OCI-LY7 (cell line): ENCODE results near the gene ARRB1. TPM values are rescaled to one million over a fixed set of nuclear protein-coding genes. Genes with fewer than 3 reads are reported as not detected.

ENCODE experiments used
- BruUV-seq: library from RNA; stranded (reverse); fragments of 400-500 nt; replicated peaks from 2 replicates; lab custom pipeline; 2021; lab: Mats Ljungman, UMichigan
- CTCF ChIA-PET: fragments of 300-600 bp; sonication (Branson Sonifier 250); formaldehyde crosslinking; loops from one replicate; lab custom pipeline; 2022; ENCODE audit warnings: antibody characterized with exemption; ENCODE audit not compliant: unreplicated experiment; lab: Charles Lee
- POLR2A ChIA-PET: fragments of 300-600 bp; sonication (Branson Sonifier 250); formaldehyde crosslinking; loops from one replicate; lab custom pipeline; 2022; ENCODE audit warnings: antibody characterized with exemption; lab: Charles Lee
- DNase-seq: peaks from one replicate; pipeline ENCODE4 v3.0.0-alpha.2; 2015; ENCODE audit warnings: low spot score
- H2AFZ ChIP-seq: fragments of 200-600 bp; sonication (generic), shearing (Covaris generic); 2 replicates; pipeline ENCODE4 v1.6.1; 2014; ENCODE audit warnings: mild to moderate bottlenecking, antibody characterized with exemption, low read length, moderate library complexity
- H3K27ac ChIP-seq: fragments of 200-600 bp; sonication (generic); 2 replicates; pipeline ENCODE4 v1.5.1; 2014; ENCODE audit warnings: mixed run types, low read depth, mild to moderate bottlenecking, moderate library complexity, low read length, inconsistent platforms; ENCODE audit not compliant: poor library complexity, severe bottlenecking
- H3K36me3 ChIP-seq: fragments of 200-600 bp; sonication (generic); 2 replicates; pipeline ENCODE4 v1.6.1; 2014; ENCODE audit warnings: mild to moderate bottlenecking, antibody characterized with exemption, low read length, moderate library complexity, mixed read lengths; ENCODE audit not compliant: insufficient read depth
- H3K4me1 ChIP-seq: fragments of 200-600 bp; sonication (generic); 2 replicates; pipeline ENCODE4 v1.5.1; 2014; ENCODE audit warnings: mild to moderate bottlenecking, low read length; ENCODE audit not compliant: insufficient read depth, poor library complexity, severe bottlenecking
- H3K4me2 ChIP-seq: fragments of 200-600 bp; sonication (generic); 2 replicates; pipeline ENCODE4 v1.6.1; 2014; ENCODE audit warnings: mild to moderate bottlenecking, low read length
- H3K4me3 ChIP-seq: fragments of 200-600 bp; sonication (generic); 2 replicates; pipeline ENCODE4 v1.5.1; 2014; ENCODE audit warnings: mild to moderate bottlenecking, low read depth, low read length; ENCODE audit not compliant: poor library complexity, severe bottlenecking
- H3K79me2 ChIP-seq: fragments of 200-600 bp; sonication (generic); 2 replicates; pipeline ENCODE4 v1.6.1; 2016; ENCODE audit warnings: low read depth, mild to moderate bottlenecking, low read length, moderate library complexity, mixed read lengths; ENCODE audit not compliant: insufficient read depth
- H3K9me2 ChIP-seq: fragments of 200-600 bp; sonication (generic); 2 replicates; pipeline ENCODE4 v1.6.1; 2016; ENCODE audit warnings: mild to moderate bottlenecking, low read length, mixed read lengths; ENCODE audit not compliant: insufficient read depth
- H3K9me3 ChIP-seq: fragments of 200-600 bp; sonication (generic); 2 replicates; pipeline ENCODE4 v1.6.1; 2014; ENCODE audit warnings: mild to moderate bottlenecking, mixed run types, low read length, mixed read lengths
- H4K20me1 ChIP-seq: fragments of 200-600 bp; sonication (generic); 2 replicates; pipeline ENCODE4 v1.6.1; 2014; ENCODE audit warnings: mild to moderate bottlenecking, antibody characterized with exemption, low read length, moderate library complexity, mixed read lengths; ENCODE audit not compliant: insufficient read depth
- CTCF ChIP-seq: fragments of 200-600 bp; sonication (generic); conservative IDR thresholded peaks from 2 replicates; pipeline ENCODE4 v1.5.1; 2014; ENCODE audit warnings: mild to moderate bottlenecking, antibody characterized with exemption, low read length, moderate library complexity, mixed read lengths
- EZH2phosphoT487 ChIP-seq: fragments of 200-600 bp; sonication (generic); IDR thresholded peaks from 2 replicates; pipeline ENCODE4 v1.6.1; 2018; ENCODE audit warnings: low read depth, borderline replicate concordance, mild to moderate bottlenecking, mixed run types, antibody characterized with exemption, low read length, moderate library complexity, mixed read lengths
- intact Hi-C: fragments of 100-400 bp; cut with micrococcal nuclease; formaldehyde crosslinking; loops from one replicate; pipeline ENCODE4 v1.10.0; 2022; ENCODE audit not compliant: unreplicated experiment
- total RNA-seq, 2 experiments: library from RNA; depleted of rRNA in 1 of 2; stranded (reverse); fragments of >200 nt in 1 of 2; shearing (Covaris generic) in 1 of 2; gene quantifications; 2 replicates each; pipeline ENCODE4 v1.2.3, GENCODE V29; 2014 to 2022

ARRB1 gene
- total RNA-seq, 2 experiments from 2014 or later = not detected

DNA sequence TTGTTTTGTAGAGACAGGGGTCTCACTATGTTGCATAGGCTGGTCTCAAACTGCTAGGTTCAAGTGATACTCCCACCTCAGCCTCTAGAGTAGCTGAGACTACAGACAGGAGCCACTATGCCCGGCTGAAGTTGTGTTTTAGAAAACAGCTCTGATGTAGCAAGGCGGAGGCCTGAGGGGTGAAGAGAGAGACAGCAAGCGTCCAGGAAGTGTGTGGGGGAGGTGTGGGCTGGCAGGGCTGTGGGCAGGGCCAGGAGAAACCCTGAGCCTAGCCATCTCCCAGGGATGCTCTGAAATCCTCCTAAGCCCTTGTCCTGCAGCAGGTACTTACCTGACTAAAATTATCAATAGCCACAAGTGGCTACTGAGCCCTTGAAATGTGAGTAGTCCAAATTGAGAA lies 31.8 kb upstream of the ARRB1 start:
- no peaks in the 10 kb centered on the region for H3K9me3 ChIP-seq
- TF ChIP-seq CTCF (no peak), EZH2phosphoT487 (no peak)
- no peaks in the 10 kb centered on the region for H3K79me2 ChIP-seq
- H2AFZ ChIP-seq = no peak overlapping the region
- H3K9me2 ChIP-seq = no peaks in the 10 kb centered on the region
- no peak overlapping the region for H3K27ac ChIP-seq
- BruUV-seq = no TSS peak
- H3K36me3 ChIP-seq = no peaks in the 10 kb centered on the region
- ChIA-PET POLR2A (interaction anchor here (0.6 kb wide), 1 partner anchor 42 kb away, joined by 4 read pairs; no protein-coding TSS in a partner anchor), CTCF (interaction anchor here (1.3 kb wide), 1 partner anchor 103 kb away, joined by 6 read pairs; no protein-coding TSS in a partner anchor)
- no peaks in the 10 kb centered on the region for H4K20me1 ChIP-seq
- intact Hi-C loops = no loop called here
- H3K4me2 ChIP-seq = no peak overlapping the region
- DNase-seq = no peak
- no peaks in the 10 kb centered on the region for H3K4me1 ChIP-seq
- no peak overlapping the region for H3K4me3 ChIP-seq

GRCh38 chr11:75380716-75381420 lies 29.4 kb upstream of the ARRB1 start:
- no peak overlapping the region for H3K27ac ChIP-seq
- no peak overlapping the region for H3K4me3 ChIP-seq
- H3K79me2 ChIP-seq = no peaks in the 10 kb centered on the region
- no peak overlapping the region for H2AFZ ChIP-seq
- TF ChIP-seq EZH2phosphoT487 = no peak
- no peak for TF ChIP-seq CTCF
- DNase-seq = no peak
- H3K4me1 ChIP-seq = no peaks in the 10 kb centered on the region
- no TSS peak for BruUV-seq
- ChIA-PET CTCF (no interaction called here), POLR2A (interaction anchor here (0.9 to 1.1 kb wide), 2 partner anchors 101 to 166 kb away, joined by 3 read pairs; no protein-coding TSS in a partner anchor)
- intact Hi-C loops = no loop called here
- no peaks in the 10 kb centered on the region for H3K9me3 ChIP-seq
- H3K9me2 ChIP-seq = no peaks in the 10 kb centered on the region
- H3K36me3 ChIP-seq = no peaks in the 10 kb centered on the region
- H3K4me2 ChIP-seq = no peak overlapping the region
- no peaks in the 10 kb centered on the region for H4K20me1 ChIP-seq

GRCh38 chr11:75380245-75380644 lies 28.8 kb upstream of the ARRB1 start:
- no TSS peak for BruUV-seq
- H3K4me2 ChIP-seq = no peak overlapping the region
- POLR2A ChIA-PET = interaction anchor here (1.1 kb wide), 1 partner anchor 100 kb away, joined by 3 read pairs; no protein-coding TSS in a partner anchor

More at GRCh38 chr11:75380245-75380644, 28.8 kb upstream of the ARRB1 start:
- no peaks in the 10 kb centered on the region for H3K9me3 ChIP-seq
- no peaks in the 10 kb centered on the region for H3K36me3 ChIP-seq
- H3K9me2 ChIP-seq = no peaks in the 10 kb centered on the region
- CTCF ChIA-PET = no interaction called here
- no peak for DNase-seq
- intact Hi-C loops = no loop called here
- H3K4me1 ChIP-seq = no peaks in the 10 kb centered on the region
- H3K4me3 ChIP-seq = no peak overlapping the region
- no peak overlapping the region for H3K27ac ChIP-seq
- no peaks in the 10 kb centered on the region for H4K20me1 ChIP-seq
- TF ChIP-seq EZH2phosphoT487 (no peak), CTCF (no peak)
- no peaks in the 10 kb centered on the region for H3K79me2 ChIP-seq
- no peak overlapping the region for H2AFZ ChIP-seq
